ENCODE measurements around the gene SYT15.
"Not testable (repeated sequence)": the region's sequence is repeated elsewhere in the genome, so short reads cannot be mapped to it uniquely, and the experiment has no call there.

DNA sequence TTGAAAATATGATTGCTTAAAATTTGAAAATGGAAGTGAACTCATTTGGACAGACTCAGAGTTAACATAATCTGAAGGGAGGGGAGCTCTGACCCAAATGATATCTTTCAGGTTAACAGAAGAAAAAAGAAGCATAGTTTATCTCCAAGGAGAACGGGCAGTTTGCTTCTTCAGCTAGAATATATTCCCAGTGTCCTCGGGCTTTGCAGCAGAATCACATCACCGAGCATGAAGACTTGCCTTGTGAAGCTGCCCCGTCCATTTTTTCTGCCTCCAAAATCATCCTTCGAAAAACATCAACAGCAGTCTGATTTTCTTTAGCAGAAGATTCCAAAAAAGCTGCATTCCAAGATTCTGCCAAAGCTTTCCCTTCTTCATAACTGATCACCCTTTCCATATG, 55.8 kb downstream of the SYT15 start:
- not testable (repeated sequence) for TF ChIP-seq CTCF (IDR thresholded peaks at IDR 0.05; ENCODE audit: low read depth, low read length, poor library complexity, severe bottlenecking); EZH2phosphoT487 (IDR thresholded peaks at IDR 0.05; ENCODE audit: borderline replicate concordance, low read length)
